ENCODE results near the gene HIP1. TPM values are rescaled to one million over a fixed set of nuclear protein-coding genes. Genes with fewer than 3 reads are reported as not detected.

Gene HIP1
- total and polyA plus RNA-seq, 9 of the 15 experiments (the other 6 are each of a cell fraction or from before 2014, with no cell fraction given), result 2.4 to 13.7 (median 9.5) TPM

GRCh38 chr7:75596727-75597614 lies 141.8 kb downstream of the HIP1 start (continued):
- peak in 1 of 2 experiments; percentile 19; a peak in 1 of 4 replicates for TF ChIP-seq RCOR1 (IDR thresholded peaks at IDR 0.05; ENCODE audit: borderline replicate concordance in 1 of 2, low read depth in 2 of 2, low read length in 2 of 2)
- TF ChIP-seq TBL1XR1 (IDR thresholded peaks at IDR 0.05; ENCODE audit: low read length in 2 of 2), result no peak
- TF ChIP-seq NFXL1 (CRISPR knock-in tag; IDR thresholded peaks at IDR 0.05), result no peak
- no peak for TF ChIP-seq OTX1 (CRISPR knock-in tag; IDR thresholded peaks at IDR 0.05)
- TF ChIP-seq VEZF1 (CRISPR knock-in tag; IDR thresholded peaks at IDR 0.05), result no peak
- TF ChIP-seq ZNF431 (CRISPR knock-in tag; IDR thresholded peaks at IDR 0.05), result no peak
- no peak for TF ChIP-seq HOMEZ (CRISPR knock-in tag; IDR thresholded peaks at IDR 0.05)
- no peak for TF ChIP-seq STAG1 (CRISPR knock-in tag; IDR thresholded peaks at IDR 0.05; ENCODE audit: borderline replicate concordance)
- TF ChIP-seq RUNX1 (IDR thresholded peaks at IDR 0.05; ENCODE audit: low read depth), result no peak
- TF ChIP-seq CBX2 (IDR thresholded peaks at IDR 0.05; ENCODE audit: insufficient read depth, low read length, poor library complexity, severe bottlenecking), result no peak
- no peak for TF ChIP-seq DNMT1 (IDR thresholded peaks at IDR 0.05)
- no peak for TF ChIP-seq SRSF3 (IDR thresholded peaks at IDR 0.05; ENCODE audit: insufficient read depth, low read length)
- peak; percentile 56 for TF ChIP-seq CREM (IDR thresholded peaks at IDR 0.05; ENCODE audit: low read depth)
- no peak for TF ChIP-seq POLR2AphosphoS5 (IDR thresholded peaks at IDR 0.05; ENCODE audit: control insufficient read depth, insufficient read depth, low read depth, low read length)
- TF ChIP-seq PHF21A (IDR thresholded peaks at IDR 0.05; ENCODE audit: borderline replicate concordance, low read depth), result no peak
- TF ChIP-seq COPS2 (conservative IDR thresholded peaks at IDR 0.05), result no peak
- TF ChIP-seq XRCC3 (IDR thresholded peaks at IDR 0.05), result no peak
- TF ChIP-seq CBX3 (IDR thresholded peaks at IDR 0.05; ENCODE audit: borderline replicate concordance in 1 of 2, low read length in 2 of 2), result no peak
- no peak for TF ChIP-seq MAFG (tag; conservative IDR thresholded peaks at IDR 0.05)
- no peak for TF ChIP-seq ZNF655 (CRISPR knock-in tag; IDR thresholded peaks at IDR 0.05)
- no peak for TF ChIP-seq MBD2 (IDR thresholded peaks at IDR 0.05; ENCODE audit: borderline replicate concordance, low read depth)
- TF ChIP-seq ZNF280B (CRISPR knock-in tag; IDR thresholded peaks at IDR 0.05), result no peak
- 0 out of 2 replicates have a peak, but pooled peaks have one; percentile 32 for TF ChIP-seq MTA1 (IDR thresholded peaks at IDR 0.05; ENCODE audit: borderline replicate concordance)
